Measurements from ENCODE around the gene AGPAT2.
"Not testable (repeated sequence)": the region's sequence is repeated elsewhere in the genome, so short reads cannot be mapped to it uniquely, and the experiment has no call there.

Gene AGPAT2

GRCh38 chr9:136642439-136642921 is 44.8 kb downstream of the AGPAT2 start:
- H3K27me3 ChIP-seq (ENCODE audit: insufficient read depth, low read length, poor library complexity), result peaks cover 2% of the 10 kb centered on the region
- no peak for TF ChIP-seq CTCF (IDR thresholded peaks at IDR 0.05; ENCODE audit: borderline replicate concordance, extremely low read depth, low read length, poor library complexity, severe bottlenecking)
- no peak for TF ChIP-seq EZH2 (IDR thresholded peaks at IDR 0.05; ENCODE audit: borderline replicate concordance, low read depth, low read length, severe bottlenecking)
- H3K9me3 ChIP-seq (ENCODE audit: insufficient read depth, low read length, severe bottlenecking), result no peaks in the 10 kb centered on the region
- H3K36me3 ChIP-seq (ENCODE audit: insufficient read depth, low read length), result no peaks in the 10 kb centered on the region
- H3K9ac ChIP-seq (ENCODE audit: low read depth, low read length), result no peak overlapping the region
- H3K4me2 ChIP-seq (ENCODE audit: insufficient read depth, low read length), result no peak overlapping the region
- no peak overlapping the region for H3K4me3 ChIP-seq (ENCODE audit: low read depth in 1 of 2, low read length in 2 of 2)
- no peak overlapping the region for H2AFZ ChIP-seq (ENCODE audit: low read depth, low read length)
- H3K79me2 ChIP-seq (ENCODE audit: insufficient read depth, low read length), result no peaks in the 10 kb centered on the region
- no peaks in the 10 kb centered on the region for H4K20me1 ChIP-seq (ENCODE audit: insufficient read depth, low read length)
- H3K27ac ChIP-seq (ENCODE audit: low read length), result no peak overlapping the region
- peaks cover 10% of the 10 kb centered on the region for H3K4me1 ChIP-seq (ENCODE audit: insufficient read depth, low read length)
- ATAC-seq (ENCODE audit: insufficient read depth, low read depth), result no peak
- no peak for DNase-seq

- Histone ChIP-seq H3K27ac (ENCODE audit: low read length) (no peak overlapping the region), H3K36me3 (ENCODE audit: insufficient read depth, low read length) (no peaks in the 10 kb centered on the region), H3K9me3 (ENCODE audit: insufficient read depth, low read length, severe bottlenecking) (no peaks in the 10 kb centered on the region), H3K79me2 (ENCODE audit: insufficient read depth, low read length) (no peaks in the 10 kb centered on the region), H3K4me2 (ENCODE audit: insufficient read depth, low read length) (no peak overlapping the region), H3K4me3 (ENCODE audit: low read depth in 1 of 2, low read length in 2 of 2) (no peak overlapping the region), H3K9ac (ENCODE audit: low read depth, low read length) (no peak overlapping the region), H3K4me1 (ENCODE audit: insufficient read depth, low read length) (peaks cover 10% of the 10 kb centered on the region), H4K20me1 (ENCODE audit: insufficient read depth, low read length) (no peaks in the 10 kb centered on the region), H3K27me3 (ENCODE audit: insufficient read depth, low read length, poor library complexity) (peaks cover 2% of the 10 kb centered on the region), H2AFZ (ENCODE audit: low read depth, low read length) (no peak overlapping the region)
- no peak for ATAC-seq (ENCODE audit: insufficient read depth, low read depth)
- no peak for DNase-seq
- TF ChIP-seq CTCF (IDR thresholded peaks at IDR 0.05; ENCODE audit: borderline replicate concordance, extremely low read depth, low read length, poor library complexity, severe bottlenecking) (no peak), EZH2 (IDR thresholded peaks at IDR 0.05; ENCODE audit: borderline replicate concordance, low read depth, low read length, severe bottlenecking) (no peak)
These were observed 46.8 kb downstream of the AGPAT2 start for GRCh38 chr9:136640171-136641111.

DNA sequence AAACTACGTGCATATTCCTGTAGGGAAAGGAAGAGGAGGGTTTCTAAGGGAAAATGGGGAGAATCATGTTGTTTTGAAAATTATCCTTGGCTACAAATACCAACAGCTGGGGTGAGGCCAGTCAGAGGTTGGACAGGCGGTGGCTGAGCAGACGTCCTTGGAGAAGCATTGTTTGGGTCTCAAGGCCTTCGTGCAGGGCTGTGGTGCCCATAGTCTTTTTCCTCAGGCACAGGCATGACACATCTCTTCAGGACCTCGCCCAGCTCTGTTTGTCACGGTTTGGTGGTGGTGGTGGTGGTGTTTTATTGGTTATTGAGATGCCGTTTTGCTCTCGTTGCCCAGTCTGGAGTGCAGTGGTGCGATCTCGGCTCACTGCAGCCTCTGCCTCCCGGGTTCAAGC is 52.4 kb downstream of the AGPAT2 start:
- H3K27ac ChIP-seq (ENCODE audit: low read length), result no peak overlapping the region
- H3K27me3 ChIP-seq (ENCODE audit: insufficient read depth, low read length, poor library complexity), result no peaks in the 10 kb centered on the region
- no peak overlapping the region for H3K4me2 ChIP-seq (ENCODE audit: insufficient read depth, low read length)
- no peak overlapping the region for H3K4me3 ChIP-seq (ENCODE audit: low read depth in 1 of 2, low read length in 2 of 2)
- no peak for TF ChIP-seq EZH2 (IDR thresholded peaks at IDR 0.05; ENCODE audit: borderline replicate concordance, low read depth, low read length, severe bottlenecking)
- no peak for TF ChIP-seq CTCF (IDR thresholded peaks at IDR 0.05; ENCODE audit: borderline replicate concordance, extremely low read depth, low read length, poor library complexity, severe bottlenecking)
- H3K36me3 ChIP-seq (ENCODE audit: insufficient read depth, low read length), result no peaks in the 10 kb centered on the region
- no peak overlapping the region for H2AFZ ChIP-seq (ENCODE audit: low read depth, low read length)
- H3K79me2 ChIP-seq (ENCODE audit: insufficient read depth, low read length), result no peaks in the 10 kb centered on the region
- DNase-seq, result no peak
- H3K9me3 ChIP-seq (ENCODE audit: insufficient read depth, low read length, severe bottlenecking), result no peaks in the 10 kb centered on the region
- ATAC-seq (ENCODE audit: insufficient read depth, low read depth), result no peak
- no peak overlapping the region for H3K9ac ChIP-seq (ENCODE audit: low read depth, low read length)
- H4K20me1 ChIP-seq (ENCODE audit: insufficient read depth, low read length), result peaks cover 2% of the 10 kb centered on the region; the same call in 1 of the 2 replicates
- peaks cover 17% of the 10 kb centered on the region for H3K4me1 ChIP-seq (ENCODE audit: insufficient read depth, low read length)

DNA sequence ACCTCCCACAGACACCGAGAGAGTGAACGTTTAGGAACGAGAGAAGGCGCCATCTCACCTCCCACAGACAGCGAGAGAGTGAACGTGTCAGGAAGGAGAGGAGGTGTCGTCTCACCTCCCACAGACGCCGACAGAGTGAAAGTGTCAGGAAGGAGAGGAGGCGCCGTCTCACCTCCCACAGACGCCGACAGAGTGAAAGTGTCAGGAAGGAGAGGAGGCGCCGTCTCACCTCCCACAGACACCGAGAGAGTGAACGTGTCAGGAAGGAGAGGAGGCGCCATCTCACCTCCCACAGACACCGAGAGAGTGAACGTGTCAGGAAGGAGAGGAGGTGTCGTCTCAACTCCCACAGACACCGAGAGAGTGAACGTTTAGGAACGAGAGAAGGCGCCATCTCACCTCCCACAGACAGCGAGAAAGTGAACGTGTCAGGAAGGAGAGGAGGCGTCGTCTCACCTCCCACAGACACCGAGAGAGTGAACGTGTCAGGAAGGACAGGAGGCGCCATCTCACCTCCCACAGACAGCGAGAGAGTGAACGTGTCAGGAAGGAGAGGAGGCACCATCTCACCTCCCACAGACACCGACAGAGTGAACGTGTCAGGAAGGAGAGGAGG is 54.7 kb downstream of the AGPAT2 start:
- H3K79me2 ChIP-seq (ENCODE audit: insufficient read depth, low read length); H3K9me3 ChIP-seq (ENCODE audit: insufficient read depth, low read length, severe bottlenecking); H2AFZ ChIP-seq (ENCODE audit: low read depth, low read length); H3K4me3 ChIP-seq (ENCODE audit: low read depth in 1 of 2, low read length in 2 of 2); H3K9ac ChIP-seq (ENCODE audit: low read depth, low read length); H3K27me3 ChIP-seq (ENCODE audit: insufficient read depth, low read length, poor library complexity); H4K20me1 ChIP-seq (ENCODE audit: insufficient read depth, low read length); H3K27ac ChIP-seq (ENCODE audit: low read length); H3K4me2 ChIP-seq (ENCODE audit: insufficient read depth, low read length); DNase-seq; H3K36me3 ChIP-seq (ENCODE audit: insufficient read depth, low read length); ATAC-seq (ENCODE audit: insufficient read depth, low read depth): not testable (repeated sequence)
- H3K4me1 ChIP-seq (ENCODE audit: insufficient read depth, low read length), result peaks cover 27% of the 10 kb centered on the region

DNA sequence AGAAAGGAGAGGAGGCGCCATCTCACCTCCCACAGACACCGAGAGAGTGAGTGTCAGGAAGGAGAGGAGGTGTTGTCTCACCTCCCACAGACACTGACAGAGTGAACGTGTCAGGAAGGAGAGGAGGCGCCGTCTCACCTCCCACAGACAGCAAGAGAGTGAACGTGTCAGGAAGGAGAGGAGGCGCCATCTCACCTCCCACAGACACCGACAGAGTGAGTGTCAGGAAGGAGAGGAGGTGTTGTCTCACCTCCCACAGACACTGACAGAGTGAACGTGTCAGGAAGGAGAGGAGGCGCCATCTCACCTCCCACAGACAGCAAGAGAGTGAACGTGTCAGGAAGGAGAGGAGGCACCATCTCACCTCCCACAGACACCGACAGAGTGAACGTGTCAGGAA is 55.2 kb downstream of the AGPAT2 start:
- H3K27me3 ChIP-seq (ENCODE audit: insufficient read depth, low read length, poor library complexity); H3K4me3 ChIP-seq (ENCODE audit: low read depth in 1 of 2, low read length in 2 of 2); H3K36me3 ChIP-seq (ENCODE audit: insufficient read depth, low read length): not testable (repeated sequence)

More for the DNA sequence above, 55.2 kb downstream of the AGPAT2 start:
- not testable (repeated sequence) for ATAC-seq (ENCODE audit: insufficient read depth, low read depth); H3K4me2 ChIP-seq (ENCODE audit: insufficient read depth, low read length); H4K20me1 ChIP-seq (ENCODE audit: insufficient read depth, low read length); H3K9me3 ChIP-seq (ENCODE audit: insufficient read depth, low read length, severe bottlenecking); H3K27ac ChIP-seq (ENCODE audit: low read length); H3K79me2 ChIP-seq (ENCODE audit: insufficient read depth, low read length); H3K9ac ChIP-seq (ENCODE audit: low read depth, low read length); DNase-seq; H2AFZ ChIP-seq (ENCODE audit: low read depth, low read length)
- peaks cover 32% of the 10 kb centered on the region for H3K4me1 ChIP-seq (ENCODE audit: insufficient read depth, low read length)

Measured in DND-41 (cell line).